ENCODE results near the gene NOL4. TPM values are rescaled to one million over a fixed set of nuclear protein-coding genes. Genes with fewer than 3 reads are reported as not detected.
"Not testable (repeated sequence)": the region's sequence is repeated elsewhere in the genome, so short reads cannot be mapped to it uniquely, and the experiment has no call there.

NOL4 gene, protein sequence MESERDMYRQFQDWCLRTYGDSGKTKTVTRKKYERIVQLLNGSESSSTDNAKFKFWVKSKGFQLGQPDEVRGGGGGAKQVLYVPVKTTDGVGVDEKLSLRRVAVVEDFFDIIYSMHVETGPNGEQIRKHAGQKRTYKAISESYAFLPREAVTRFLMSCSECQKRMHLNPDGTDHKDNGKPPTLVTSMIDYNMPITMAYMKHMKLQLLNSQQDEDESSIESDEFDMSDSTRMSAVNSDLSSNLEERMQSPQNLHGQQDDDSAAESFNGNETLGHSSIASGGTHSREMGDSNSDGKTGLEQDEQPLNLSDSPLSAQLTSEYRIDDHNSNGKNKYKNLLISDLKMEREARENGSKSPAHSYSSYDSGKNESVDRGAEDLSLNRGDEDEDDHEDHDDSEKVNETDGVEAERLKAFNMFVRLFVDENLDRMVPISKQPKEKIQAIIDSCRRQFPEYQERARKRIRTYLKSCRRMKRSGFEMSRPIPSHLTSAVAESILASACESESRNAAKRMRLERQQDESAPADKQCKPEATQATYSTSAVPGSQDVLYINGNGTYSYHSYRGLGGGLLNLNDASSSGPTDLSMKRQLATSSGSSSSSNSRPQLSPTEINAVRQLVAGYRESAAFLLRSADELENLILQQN
- not detected for total RNA-seq
- polyA plus RNA-seq, result not detected
- total RNA-seq, result 0 to 0.08 (median 0) reads per million in 6 experiments

DNA sequence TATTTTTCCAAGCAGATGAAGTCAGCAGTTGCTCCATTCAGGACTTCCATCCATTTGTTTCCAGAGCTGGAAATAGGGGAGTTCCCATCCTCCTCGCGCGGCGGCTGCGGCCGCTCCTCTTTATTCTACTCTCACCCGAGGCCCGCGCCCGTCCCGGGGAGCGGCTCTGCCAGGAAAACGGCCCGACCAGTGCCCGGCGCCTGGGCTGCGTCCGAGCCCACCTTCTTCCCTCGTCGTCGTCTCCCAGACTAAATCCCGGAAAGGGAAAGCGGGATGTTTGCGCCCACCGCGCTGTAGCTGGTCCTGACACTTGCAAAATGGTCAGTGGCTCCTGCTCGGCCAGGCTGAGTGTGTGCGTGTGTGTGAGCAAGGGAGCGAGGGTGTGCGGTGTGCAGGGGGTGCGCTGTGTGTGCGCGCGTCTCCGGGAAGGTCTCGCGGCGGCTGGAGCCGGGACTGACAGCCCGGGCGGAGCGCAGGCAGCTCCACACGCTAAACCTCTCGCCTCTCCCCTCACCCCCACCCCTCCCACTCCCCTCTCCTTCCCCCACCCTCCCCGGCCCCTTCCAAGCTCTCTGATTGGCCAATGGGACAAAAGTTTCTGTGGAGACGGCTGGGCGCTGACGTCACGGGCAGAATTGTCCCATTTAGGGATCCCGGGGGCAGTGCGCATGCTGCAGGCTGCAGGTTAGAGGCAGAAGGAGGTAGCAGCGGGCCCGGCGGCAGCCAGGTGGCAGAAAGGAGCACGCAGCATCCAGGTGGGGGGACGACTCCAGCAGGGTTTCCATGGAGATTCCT lies at the start of gene NOL4:
NOL4 (minus strand) TSS at position 491 of the 795 bp plus-strand sequence. CDS start 1,660 bp downstream, outside the sequence.
- peaks cover 0 to 27% (median 12%) of the 10 kb centered on the region in 9 donors for H3K9me3 Mint-ChIP-seq
- H3K4me3 Mint-ChIP-seq, result no peak within 1 kb of the TSS
- peaks cover 16 to 52% (median 35%) of the 10 kb centered on the region in 5 donors for H3K27me3 Mint-ChIP-seq
- no peak for DNase-seq
- ATAC-seq, result no peak
- POLR2A ChIA-PET, result no interaction called here
- H3K4me1 Mint-ChIP-seq, result peaks cover 0 to 6% (median 0%) of the 10 kb centered on the region in 4 donors
- peaks cover 0 to 9% (median 6%) of the 10 kb centered on the region in 3 donors for H3K36me3 Mint-ChIP-seq
- H3K27ac Mint-ChIP-seq, result no peak within 1 kb of the TSS

DNA sequence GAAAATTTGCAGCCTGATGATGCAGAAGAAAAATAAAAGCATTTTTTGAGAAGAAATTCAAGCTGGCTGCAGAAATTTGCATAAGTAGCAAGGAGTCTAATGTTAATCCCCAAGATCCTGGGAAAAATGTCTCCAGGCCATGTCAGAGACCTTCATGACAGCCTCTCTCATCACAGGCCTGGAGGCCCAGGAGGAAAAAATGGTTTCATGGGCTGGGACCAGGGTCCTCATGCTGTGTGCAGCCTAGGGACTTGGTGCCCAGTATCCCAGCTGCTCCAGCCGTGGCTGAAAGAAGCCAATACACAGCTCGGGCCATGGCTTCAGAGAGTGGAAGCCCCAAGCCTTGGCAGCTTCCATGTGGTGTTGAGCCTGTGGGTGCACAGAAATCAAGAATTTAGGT lies 41.3 kb upstream of the NOL4 start:
- POLR2A ChIA-PET, ATAC-seq, H3K36me3 Mint-ChIP-seq, H3K4me1 Mint-ChIP-seq, DNase-seq, H3K4me3 Mint-ChIP-seq, H3K27ac Mint-ChIP-seq, H3K27me3 Mint-ChIP-seq: not testable (repeated sequence)
- H3K9me3 Mint-ChIP-seq, result peaks cover 8 to 33% (median 17%) of the 10 kb centered on the region in 9 donors

DNA sequence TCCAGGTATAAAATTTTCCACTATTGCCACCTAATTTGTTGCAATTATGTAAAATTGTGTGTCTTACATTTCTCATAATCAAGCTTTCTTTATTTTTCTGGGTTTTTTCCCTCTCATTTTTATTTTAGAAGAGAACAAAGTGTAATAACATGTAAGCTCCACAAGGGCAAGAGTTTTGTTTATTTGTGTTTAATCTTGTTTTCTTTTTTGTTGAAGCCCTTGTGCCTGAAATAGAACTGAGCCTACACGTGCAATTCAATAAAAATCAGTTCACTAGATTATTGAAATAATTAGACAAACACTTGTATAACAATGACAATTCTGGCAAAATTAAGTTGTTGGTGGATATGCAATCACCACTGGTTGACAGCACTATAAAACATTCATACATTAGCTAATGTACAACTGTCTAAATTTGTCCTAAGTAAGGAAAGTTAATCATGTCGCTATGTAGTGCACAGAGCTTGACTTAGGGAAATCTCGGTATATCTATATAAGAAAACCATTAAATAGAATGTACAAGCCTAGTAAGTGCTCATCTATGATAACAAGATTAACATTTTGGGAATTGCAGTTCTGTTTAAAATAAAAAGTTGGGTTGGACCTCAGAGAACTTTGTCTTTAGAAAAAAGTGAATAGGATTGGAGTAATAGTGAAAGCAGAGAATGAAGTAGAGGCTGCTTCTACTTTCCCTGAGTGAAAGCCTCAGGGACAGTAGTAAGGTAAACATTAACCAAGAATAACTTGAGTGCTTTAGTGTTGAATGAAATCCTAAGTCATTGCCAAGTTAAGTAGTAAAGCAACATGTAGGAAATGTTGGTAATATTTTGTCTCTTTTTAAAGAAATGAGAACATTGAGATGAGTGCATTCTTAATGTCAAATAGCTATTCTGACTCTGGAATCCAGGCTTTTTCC lies 37.4 kb upstream of the NOL4 start:
- peaks cover 0 to 6% (median 2%) of the 10 kb centered on the region in 3 donors for H3K36me3 Mint-ChIP-seq
- H3K4me3 Mint-ChIP-seq, result no peak overlapping the region
- no peak overlapping the region for H3K27ac Mint-ChIP-seq
- POLR2A ChIA-PET, result no interaction called here
- no peak for ATAC-seq
- peaks cover 13 to 33% (median 16%) of the 10 kb centered on the region in 9 donors for H3K9me3 Mint-ChIP-seq
- DNase-seq, result no peak
- no peaks in the 10 kb centered on the region for H3K27me3 Mint-ChIP-seq
- no peaks in the 10 kb centered on the region for H3K4me1 Mint-ChIP-seq

DNA sequence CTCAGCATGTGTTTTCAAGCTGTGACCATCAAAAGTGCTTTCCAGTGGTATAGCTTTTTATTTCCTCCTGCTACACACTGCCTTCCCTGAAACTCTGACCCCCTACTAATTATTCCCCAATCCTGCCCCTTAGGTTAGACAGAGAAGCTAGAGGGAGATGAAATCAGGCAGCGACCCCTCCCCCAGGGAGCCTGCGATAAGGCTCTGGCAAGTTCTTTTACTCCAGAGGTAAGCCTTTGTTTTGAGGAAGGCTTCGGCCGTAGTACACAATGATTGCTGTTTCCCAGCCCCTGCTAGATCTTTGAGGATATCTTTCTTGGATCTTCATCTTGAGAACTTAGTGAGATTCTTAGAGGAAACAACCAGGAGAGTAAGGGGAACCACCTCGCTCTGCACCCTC lies 33.5 kb upstream of the NOL4 start:
- no peak for ATAC-seq
- POLR2A ChIA-PET, result no interaction called here
- H3K27ac Mint-ChIP-seq, result no peak overlapping the region
- no peak for DNase-seq
- H3K4me1 Mint-ChIP-seq, result no peaks in the 10 kb centered on the region
- H3K36me3 Mint-ChIP-seq, result no peaks in the 10 kb centered on the region
- H3K27me3 Mint-ChIP-seq, result no peaks in the 10 kb centered on the region
- H3K9me3 Mint-ChIP-seq, result peaks cover 4 to 20% (median 14%) of the 10 kb centered on the region in 9 donors
- no peak overlapping the region for H3K4me3 Mint-ChIP-seq

GRCh38 chr18:34251919-34252318 lies 27.2 kb upstream of the NOL4 start:
- Mint-ChIP-seq H3K36me3 (peaks cover 0 to 12% (median 0%) of the 10 kb centered on the region in 3 donors), H3K4me3 (no peak overlapping the region), H3K27me3 (no peaks in the 10 kb centered on the region), H3K4me1 (no peaks in the 10 kb centered on the region), H3K27ac (no peak overlapping the region), H3K9me3 (peaks cover under 1 to 40% (median 16%) of the 10 kb centered on the region in 9 donors)
- POLR2A ChIA-PET, result no interaction called here
- no peak for ATAC-seq
- DNase-seq, result no peak

GRCh38 chr18:34248727-34249126 lies 24.0 kb upstream of the NOL4 start:
- Mint-ChIP-seq H3K27ac (no peak overlapping the region), H3K9me3 (peaks cover 0 to 40% (median 21%) of the 10 kb centered on the region in 9 donors), H3K27me3 (no peaks in the 10 kb centered on the region), H3K4me1 (no peaks in the 10 kb centered on the region), H3K4me3 (no peak overlapping the region), H3K36me3 (peaks cover 0 to 12% (median 0%) of the 10 kb centered on the region in 3 donors)
- no peak for ATAC-seq
- DNase-seq, result no peak
- POLR2A ChIA-PET, result no interaction called here

DNA sequence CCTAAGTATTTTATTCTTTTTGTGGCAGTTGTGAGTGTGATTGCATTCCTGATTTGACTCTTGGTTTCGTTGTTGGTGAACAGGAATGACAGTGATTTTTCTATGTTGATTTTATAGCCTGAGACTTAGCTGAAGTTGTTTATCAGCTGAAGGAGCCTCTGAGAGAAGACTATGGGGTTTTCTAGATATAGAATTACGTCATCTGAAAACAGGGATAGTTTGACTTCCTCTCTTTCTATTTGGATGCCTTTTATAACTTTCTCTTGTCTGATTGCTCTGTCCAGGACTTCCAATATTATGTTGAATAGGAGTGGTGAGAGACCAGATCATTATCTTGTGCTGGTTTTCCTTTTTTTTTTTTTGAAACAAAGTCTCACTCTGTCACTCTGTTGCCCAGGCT lies 18.0 kb upstream of the NOL4 start:
- POLR2A ChIA-PET, result no interaction called here
- no peaks in the 10 kb centered on the region for H3K27me3 Mint-ChIP-seq
- no peak overlapping the region for H3K4me3 Mint-ChIP-seq
- H3K36me3 Mint-ChIP-seq, result no peaks in the 10 kb centered on the region
- no peak for ATAC-seq
- H3K27ac Mint-ChIP-seq, result no peak overlapping the region
- H3K4me1 Mint-ChIP-seq, result no peaks in the 10 kb centered on the region
- DNase-seq, result no peak
- H3K9me3 Mint-ChIP-seq, result peaks cover 2 to 48% (median 10%) of the 10 kb centered on the region in 9 donors

DNA sequence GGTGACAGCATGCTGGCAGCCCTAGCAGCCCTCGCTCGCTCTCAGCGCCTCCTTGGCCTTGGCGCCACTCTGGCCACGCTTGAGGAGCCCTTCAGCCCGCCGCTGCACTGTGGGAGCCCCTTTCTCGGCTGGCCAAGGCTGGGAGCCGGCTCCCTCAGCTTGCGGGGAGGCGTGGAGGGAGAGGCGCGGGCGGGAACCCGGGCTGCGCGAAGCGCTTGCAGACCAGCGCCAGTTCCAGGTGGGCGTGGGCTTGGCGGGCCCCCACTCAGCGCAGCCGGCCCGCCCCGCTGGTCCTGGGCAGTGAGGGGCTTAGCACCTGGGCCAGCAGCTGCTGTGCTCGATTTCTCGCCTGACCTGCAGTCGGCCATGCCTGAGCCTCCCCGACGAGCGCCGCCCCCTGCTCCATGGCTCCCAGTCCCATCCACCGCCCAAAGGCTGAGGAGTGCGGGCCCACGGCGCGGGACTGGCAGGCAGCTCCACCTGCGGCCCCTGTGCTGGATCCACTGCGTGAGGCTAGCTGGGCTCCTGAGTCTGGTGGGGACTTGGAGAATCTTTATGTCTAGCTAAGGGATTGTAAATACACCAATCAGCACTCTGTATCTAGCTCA lies 9.2 kb upstream of the NOL4 start:
- peaks cover 0 to 17% (median 7%) of the 10 kb centered on the region in 9 donors for H3K9me3 Mint-ChIP-seq
- POLR2A ChIA-PET, H3K36me3 Mint-ChIP-seq, DNase-seq, H3K27ac Mint-ChIP-seq, ATAC-seq, H3K27me3 Mint-ChIP-seq, H3K4me1 Mint-ChIP-seq, H3K4me3 Mint-ChIP-seq: not testable (repeated sequence)

- Mint-ChIP-seq H3K27ac (no peak overlapping the region), H3K27me3 (peaks cover 16 to 46% (median 30%) of the 10 kb centered on the region in 5 donors), H3K9me3 (peaks cover 0 to 27% (median 9%) of the 10 kb centered on the region in 9 donors), H3K4me1 (peaks cover 0 to 6% (median 0%) of the 10 kb centered on the region in 4 donors), H3K36me3 (peaks cover 0 to 9% (median 6%) of the 10 kb centered on the region in 3 donors), H3K4me3 (no peak overlapping the region)
- DNase-seq (no peak), ATAC-seq (no peak)
- POLR2A ChIA-PET, result no interaction called here
Measured at GRCh38 chr18:34225218-34225553, 473 bp upstream of the NOL4 start.

- Mint-ChIP-seq H3K4me3 (no peak overlapping the region), H3K27ac (no peak overlapping the region), H3K4me1 (peaks cover 0 to 6% (median 0%) of the 10 kb centered on the region in 4 donors), H3K9me3 (peaks cover 0 to 27% (median 12%) of the 10 kb centered on the region in 9 donors), H3K27me3 (peaks cover 16 to 55% (median 35%) of the 10 kb centered on the region in 5 donors), H3K36me3 (peaks cover 0 to 9% (median 6%) of the 10 kb centered on the region in 3 donors)
- POLR2A ChIA-PET, result no interaction called here
- ATAC-seq (no peak), DNase-seq (no peak)
Measured at GRCh38 chr18:34223893-34224422, 755 bp downstream of the NOL4 start.

DNA sequence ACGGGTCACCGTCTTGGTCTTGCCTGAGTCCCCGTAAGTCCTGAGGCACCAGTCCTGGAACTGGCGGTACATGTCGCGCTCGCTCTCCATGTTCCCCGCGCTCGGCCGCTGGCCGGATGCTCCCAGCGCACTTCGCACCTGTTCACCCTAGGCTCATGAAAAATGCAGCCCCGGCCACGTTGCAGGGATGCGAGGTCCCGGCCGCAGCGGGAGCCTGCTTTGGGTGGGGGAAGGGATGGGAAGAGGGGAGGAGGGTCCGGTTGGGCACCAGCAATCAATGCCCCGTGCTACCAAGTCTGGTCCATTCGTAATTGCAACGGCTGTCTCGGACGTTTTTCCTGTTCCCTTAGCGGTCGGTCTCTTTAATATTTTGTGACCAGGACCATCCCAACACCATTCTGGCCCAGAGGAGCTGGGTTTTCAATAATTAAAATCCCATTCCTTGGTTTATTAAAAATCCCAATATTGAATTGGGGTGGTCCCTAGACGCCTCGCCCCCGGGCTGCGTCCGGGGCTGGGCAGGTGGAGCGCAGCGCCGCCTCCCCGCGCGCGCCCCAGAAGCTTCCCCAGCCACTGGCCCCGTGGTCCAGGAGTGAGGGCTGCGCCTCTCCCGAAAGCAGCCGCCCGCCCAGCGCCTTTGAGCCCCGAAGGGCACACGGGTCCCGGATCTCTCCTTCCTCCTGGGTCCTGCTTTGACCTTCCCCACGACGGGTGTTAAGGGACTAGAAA lies 1.4 kb downstream of the NOL4 start:
- Mint-ChIP-seq H3K27ac (peak overlapping the region in 1 of 10 donors; percentile 92), H3K4me1 (peaks cover 0 to 6% (median 0%) of the 10 kb centered on the region in 4 donors), H3K36me3 (peaks cover 0 to 9% (median 6%) of the 10 kb centered on the region in 3 donors), H3K27me3 (peaks cover 16 to 58% (median 35%) of the 10 kb centered on the region in 5 donors), H3K9me3 (peaks cover 0 to 23% (median 10%) of the 10 kb centered on the region in 9 donors), H3K4me3 (no peak overlapping the region)
- POLR2A ChIA-PET, result no interaction called here
- no peak for ATAC-seq
- no peak for DNase-seq

Data from naive thymus-derived CD8-positive, alpha-beta T cell (primary cell).